Osteoblast (primary cell): ENCODE results near the gene NFKBIZ. TPM values are rescaled to one million over a fixed set of nuclear protein-coding genes. Genes with fewer than 3 reads are reported as not detected.

Experiments used
- DNase-seq: peaks from one replicate; pipeline ENCODE4 v3.0.0; 2011; ENCODE audit warnings: low spot score, mixed read lengths; ENCODE audit not compliant: insufficient read length; ENCODE audit errors: missing footprints
- H2AFZ ChIP-seq: 2 replicates; pipeline ENCODE4 v1.6.0; 2011; ENCODE audit warnings: mild to moderate bottlenecking, low read length
- H3K27ac ChIP-seq: 2 replicates; pipeline ENCODE4 v1.5.1; 2011; ENCODE audit warnings: mild to moderate bottlenecking, low read depth, low read length, moderate library complexity
- H3K27me3 ChIP-seq: 2 replicates; pipeline ENCODE4 v1.6.0; 2012; ENCODE audit warnings: mild to moderate bottlenecking, control low read depth, inconsistent platforms, low read length, moderate library complexity; ENCODE audit not compliant: insufficient read depth
- H3K36me3 ChIP-seq: 2 replicates; pipeline ENCODE4 v1.5.1; 2011; ENCODE audit warnings: mild to moderate bottlenecking, low read length, control low read depth, moderate library complexity; ENCODE audit not compliant: insufficient read depth
- H3K4me1 ChIP-seq: 2 replicates; pipeline ENCODE4 v1.5.1; 2011; ENCODE audit warnings: mild to moderate bottlenecking, low read length, control low read depth, moderate library complexity; ENCODE audit not compliant: insufficient read depth
- H3K4me2 ChIP-seq: 2 replicates; pipeline ENCODE4 v1.6.0; 2011; ENCODE audit warnings: mild to moderate bottlenecking, low read length; ENCODE audit not compliant: insufficient read depth
- H3K4me3 ChIP-seq: fragments of 200-600 bp; sonication (generic); 3 replicates; pipeline ENCODE4 v1.5.1; 2012; ENCODE audit warnings: mild to moderate bottlenecking, low read length, inconsistent platforms; ENCODE audit not compliant: insufficient read depth
- H3K79me2 ChIP-seq: 2 replicates; pipeline ENCODE4 v1.6.0; 2012; ENCODE audit warnings: mild to moderate bottlenecking, low read length, control low read depth, inconsistent platforms; ENCODE audit not compliant: insufficient read depth
- H3K9me3 ChIP-seq: 2 replicates; pipeline ENCODE4 v1.5.1; 2011; ENCODE audit warnings: low read depth, low read length, control low read depth
- H4K20me1 ChIP-seq: 2 replicates; pipeline ENCODE4 v1.6.0; 2012; ENCODE audit warnings: mild to moderate bottlenecking, low read length, control low read depth; ENCODE audit not compliant: insufficient read depth
- total RNA-seq: library from RNA; depleted of rRNA; stranded (reverse); fragments of >200 nt; gene quantifications from 2 replicates; pipeline ENCODE4 v1.2.3, GENCODE V29; 2012
- TF ChIP-seq, protein P1 (sequence below): IDR thresholded peaks from 2 replicates; pipeline ENCODE4 v1.5.1; 2011; ENCODE audit warnings: mild to moderate bottlenecking, low read depth, low read length, moderate library complexity; ENCODE audit errors: extremely low read depth

The NFKBIZ gene
- total RNA-seq, 1 donor = 55.0 TPM

GRCh38 chr3:101836652-101837598 is 12.4 kb upstream of the NFKBIZ start:
- H2AFZ ChIP-seq = no peak overlapping the region
- no peaks in the 10 kb centered on the region for H4K20me1 ChIP-seq
- no peaks in the 10 kb centered on the region for H3K4me1 ChIP-seq
- no peak overlapping the region for H3K4me2 ChIP-seq
- H3K4me3 ChIP-seq = no peak overlapping the region
- peaks cover 2% of the 10 kb centered on the region for H3K79me2 ChIP-seq
- H3K9me3 ChIP-seq = no peaks in the 10 kb centered on the region
- TF ChIP-seq, protein P1, sequence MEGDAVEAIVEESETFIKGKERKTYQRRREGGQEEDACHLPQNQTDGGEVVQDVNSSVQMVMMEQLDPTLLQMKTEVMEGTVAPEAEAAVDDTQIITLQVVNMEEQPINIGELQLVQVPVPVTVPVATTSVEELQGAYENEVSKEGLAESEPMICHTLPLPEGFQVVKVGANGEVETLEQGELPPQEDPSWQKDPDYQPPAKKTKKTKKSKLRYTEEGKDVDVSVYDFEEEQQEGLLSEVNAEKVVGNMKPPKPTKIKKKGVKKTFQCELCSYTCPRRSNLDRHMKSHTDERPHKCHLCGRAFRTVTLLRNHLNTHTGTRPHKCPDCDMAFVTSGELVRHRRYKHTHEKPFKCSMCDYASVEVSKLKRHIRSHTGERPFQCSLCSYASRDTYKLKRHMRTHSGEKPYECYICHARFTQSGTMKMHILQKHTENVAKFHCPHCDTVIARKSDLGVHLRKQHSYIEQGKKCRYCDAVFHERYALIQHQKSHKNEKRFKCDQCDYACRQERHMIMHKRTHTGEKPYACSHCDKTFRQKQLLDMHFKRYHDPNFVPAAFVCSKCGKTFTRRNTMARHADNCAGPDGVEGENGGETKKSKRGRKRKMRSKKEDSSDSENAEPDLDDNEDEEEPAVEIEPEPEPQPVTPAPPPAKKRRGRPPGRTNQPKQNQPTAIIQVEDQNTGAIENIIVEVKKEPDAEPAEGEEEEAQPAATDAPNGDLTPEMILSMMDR = no peak
- H3K36me3 ChIP-seq = no peaks in the 10 kb centered on the region
- no peak overlapping the region for H3K27ac ChIP-seq
- no peaks in the 10 kb centered on the region for H3K27me3 ChIP-seq
- no peak for DNase-seq

DNA sequence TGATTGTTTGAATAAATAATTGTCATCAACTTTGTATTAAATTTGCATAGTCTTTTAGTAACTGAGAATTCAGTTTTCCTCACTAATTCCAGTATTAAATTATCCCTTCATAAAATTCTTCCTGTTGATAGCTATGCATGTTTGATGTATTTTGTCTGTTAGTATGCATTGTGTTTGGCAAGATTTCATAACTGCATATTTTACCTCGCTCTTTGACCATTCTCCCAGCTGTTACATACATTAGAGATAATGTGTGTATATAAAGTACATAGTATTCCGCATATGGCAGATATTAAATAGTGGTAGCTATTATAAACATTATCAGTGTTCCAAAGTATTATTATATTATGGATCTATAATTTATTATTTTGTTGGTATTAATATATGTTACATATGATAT is 10.6 kb upstream of the NFKBIZ start:
- H3K79me2 ChIP-seq = peaks cover 2% of the 10 kb centered on the region
- no peaks in the 10 kb centered on the region for H3K9me3 ChIP-seq
- H2AFZ ChIP-seq = no peak overlapping the region
- TF ChIP-seq, protein P1 = no peak
- no peaks in the 10 kb centered on the region for H3K27me3 ChIP-seq
- no peaks in the 10 kb centered on the region for H4K20me1 ChIP-seq
- H3K36me3 ChIP-seq = no peaks in the 10 kb centered on the region
- H3K4me3 ChIP-seq = no peak overlapping the region
- no peaks in the 10 kb centered on the region for H3K4me1 ChIP-seq
- H3K4me2 ChIP-seq = no peak overlapping the region
- no peak overlapping the region for H3K27ac ChIP-seq
- DNase-seq = no peak

- no peak overlapping the region for H3K4me2 ChIP-seq
- no peaks in the 10 kb centered on the region for H3K4me1 ChIP-seq
- H3K27ac ChIP-seq = no peak overlapping the region
- no peaks in the 10 kb centered on the region for H3K9me3 ChIP-seq
- no peaks in the 10 kb centered on the region for H3K36me3 ChIP-seq
- no peaks in the 10 kb centered on the region for H3K27me3 ChIP-seq
- H3K4me3 ChIP-seq = no peak overlapping the region
- TF ChIP-seq, protein P1 = no peak
- no peak overlapping the region for H2AFZ ChIP-seq
- H3K79me2 ChIP-seq = peaks cover 2% of the 10 kb centered on the region
- DNase-seq = no peak
- H4K20me1 ChIP-seq = no peaks in the 10 kb centered on the region
These were observed 9.2 kb upstream of the NFKBIZ start for GRCh38 chr3:101840066-101840465.

GRCh38 chr3:101842245-101842934 is 6.9 kb upstream of the NFKBIZ start:
- H4K20me1 ChIP-seq = no peaks in the 10 kb centered on the region
- H3K4me1 ChIP-seq = no peaks in the 10 kb centered on the region
- peaks cover 2% of the 10 kb centered on the region for H3K79me2 ChIP-seq
- TF ChIP-seq, protein P1 = no peak
- no peaks in the 10 kb centered on the region for H3K9me3 ChIP-seq
- H3K4me2 ChIP-seq = no peak overlapping the region
- DNase-seq = no peak
- no peaks in the 10 kb centered on the region for H3K27me3 ChIP-seq
- no peak overlapping the region for H3K4me3 ChIP-seq
- no peak overlapping the region for H2AFZ ChIP-seq
- H3K36me3 ChIP-seq = no peaks in the 10 kb centered on the region
- no peak overlapping the region for H3K27ac ChIP-seq
